Neural progenitor cell (in vitro differentiated cells): ENCODE measurements around the gene SFPQ. TPM values are rescaled to one million over a fixed set of nuclear protein-coding genes. Genes with fewer than 3 reads are reported as not detected.
A peak's percentile ranks its signal among the peaks of the same experiment; 100 is the strongest.

ENCODE experiments used
- DNase-seq: peaks from one replicate; pipeline ENCODE4 v3.0.0-alpha.2; 2016; ENCODE audit warnings: low spot score
- H2AFZ ChIP-seq: fragments of 200-600 bp; sonication (generic); replicated peaks from 2 replicates; pipeline ENCODE4 v1.6.1; 2016; ENCODE audit warnings: antibody characterized with exemption
- H3F3A ChIP-seq: fragments of 200-600 bp; sonication (generic); 2 replicates; pipeline ENCODE4 v1.6.1; 2016; ENCODE audit warnings: antibody characterized with exemption, low read depth
- H3K27ac ChIP-seq: fragments of 200-600 bp; sonication (generic); 2 replicates; pipeline ENCODE4 v1.5.1; 2016; ENCODE audit warnings: mild to moderate bottlenecking
- H3K27me3 ChIP-seq: fragments of 200-600 bp; sonication (generic); 2 replicates; pipeline ENCODE4 v1.6.1; 2016; ENCODE audit warnings: mild to moderate bottlenecking, moderate library complexity
- H3K36me3 ChIP-seq: fragments of 200-600 bp; sonication (generic); 2 replicates; pipeline ENCODE4 v1.5.1; 2016
- H3K4me1 ChIP-seq: fragments of 200-600 bp; sonication (generic); 2 replicates; pipeline ENCODE4 v1.6.1; 2016; ENCODE audit warnings: mixed run types
- H3K4me2 ChIP-seq: fragments of 200-600 bp; sonication (generic); 2 replicates; pipeline ENCODE4 v1.6.1; 2016
- H3K4me3 ChIP-seq: fragments of 200-600 bp; sonication (generic); 2 replicates; pipeline ENCODE4 v1.5.1; 2016
- H3K79me2 ChIP-seq: fragments of 200-600 bp; sonication (generic); 2 replicates; pipeline ENCODE4 v1.6.1; 2016; ENCODE audit warnings: low read depth
- H3K9ac ChIP-seq: fragments of 200-600 bp; sonication (generic); 2 replicates; pipeline ENCODE4 v1.6.1; 2016
- H3K9me3 ChIP-seq: fragments of 200-600 bp; sonication (generic); 2 replicates; pipeline ENCODE4 v1.5.1; 2016; ENCODE audit warnings: low read depth
- H4K20me1 ChIP-seq: fragments of 200-600 bp; sonication (generic); 2 replicates; pipeline ENCODE4 v1.6.1; 2016; ENCODE audit warnings: low read depth
- H3K27ac Mint-ChIP-seq: 3 replicates; pipeline ENCODE4 v1.8.0; 2021; ENCODE audit warnings: mixed read lengths
- H3K27me3 Mint-ChIP-seq: 2 replicates; pipeline ENCODE4 v1.8.0; 2022; ENCODE audit warnings: low read depth, mild to moderate bottlenecking, inconsistent platforms, moderate library complexity, mixed read lengths; ENCODE audit not compliant: insufficient read depth
- H3K36me3 Mint-ChIP-seq: 3 replicates; pipeline ENCODE4 v1.8.0; 2021; ENCODE audit warnings: mixed read lengths
- H3K4me1 Mint-ChIP-seq: 3 replicates; pipeline ENCODE4 v1.8.0; 2021; ENCODE audit warnings: mixed read lengths
- H3K4me3 Mint-ChIP-seq: 3 replicates; pipeline ENCODE4 v1.8.0; 2021; ENCODE audit warnings: mild to moderate bottlenecking, moderate library complexity, mixed read lengths
- H3K9me3 Mint-ChIP-seq: 3 replicates; pipeline ENCODE4 v1.8.0; 2020; ENCODE audit warnings: mixed read lengths
- CTCF ChIP-seq: fragments of 200-600 bp; sonication (generic); IDR thresholded peaks from 2 replicates; pipeline ENCODE4 v1.5.1; 2017; ENCODE audit warnings: antibody characterized with exemption, mild to moderate bottlenecking
- EZH2 ChIP-seq: fragments of 200-600 bp; sonication (generic); IDR thresholded peaks from 2 replicates; pipeline ENCODE4 v1.6.1; 2017; ENCODE audit warnings: antibody characterized with exemption, mild to moderate bottlenecking, moderate library complexity
- EZH2phosphoT487 ChIP-seq: fragments of 200-600 bp; sonication (generic); IDR thresholded peaks from 2 replicates; pipeline ENCODE4 v1.6.1; 2017; ENCODE audit warnings: antibody characterized with exemption
- total RNA-seq: library from RNA; depleted of rRNA; stranded (reverse); fragments of >200 nt; gene quantifications from 2 replicates; pipeline ENCODE4 v1.2.3, GENCODE V29; 2015; ENCODE audit warnings: low replicate concordance

Gene SFPQ
- total RNA-seq, 1 donor from 2014 or later, result 438 TPM

DNA sequence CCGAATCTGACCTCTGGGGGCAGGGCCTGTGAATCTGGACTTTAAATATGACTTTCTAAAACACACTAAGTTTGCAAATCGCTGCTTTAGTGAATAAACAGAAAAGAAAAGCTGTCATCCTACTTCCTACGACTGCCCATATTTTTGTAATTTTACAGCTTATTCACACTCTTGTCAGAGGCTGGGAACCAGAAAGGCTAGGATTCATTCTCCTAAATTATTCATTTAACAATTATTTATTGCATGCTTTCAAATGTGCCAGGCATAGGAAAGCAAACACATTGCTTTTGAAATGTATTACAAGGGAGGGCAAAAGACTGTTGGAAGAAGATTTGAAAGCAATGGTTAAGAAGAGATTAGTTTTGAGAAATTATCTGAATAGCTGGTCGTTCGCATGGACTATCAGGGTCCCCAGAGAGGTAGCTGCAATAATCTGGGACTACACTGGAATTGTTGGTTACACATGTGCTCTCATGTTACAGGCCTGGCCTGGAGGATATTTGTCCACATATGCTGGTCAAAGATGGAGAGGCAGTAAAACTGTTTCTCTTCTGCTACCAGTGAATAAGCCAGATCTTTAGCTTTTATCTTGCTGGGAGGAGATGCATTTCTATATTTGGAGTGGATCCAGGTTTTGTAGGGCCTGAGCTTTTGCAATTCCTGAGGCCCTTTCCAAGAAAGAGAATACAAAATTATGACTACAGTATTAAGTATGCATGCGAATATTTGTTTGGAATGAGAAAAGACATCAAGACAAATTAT is 29.6 kb upstream of the SFPQ start:
- no peaks in the 10 kb centered on the region for H3K79me2 ChIP-seq
- no peak overlapping the region for H3K9ac ChIP-seq
- no peaks in the 10 kb centered on the region for H3K27me3 ChIP-seq
- H3K9me3 ChIP-seq, result no peaks in the 10 kb centered on the region
- Mint-ChIP-seq H3K4me1 (peaks cover 6% of the 10 kb centered on the region), H3K36me3 (no peaks in the 10 kb centered on the region), H3K4me3 (no peak overlapping the region), H3K9me3 (no peaks in the 10 kb centered on the region), H3K27me3 (peaks cover 2% of the 10 kb centered on the region), H3K27ac (no peak overlapping the region)
- TF ChIP-seq CTCF (no peak), EZH2 (no peak), EZH2phosphoT487 (no peak)
- DNase-seq, result no peak
- no peaks in the 10 kb centered on the region for H3K36me3 ChIP-seq
- H3F3A ChIP-seq, result no peaks in the 10 kb centered on the region
- no peak overlapping the region for H3K4me3 ChIP-seq
- no peak overlapping the region for H3K27ac ChIP-seq
- H4K20me1 ChIP-seq, result no peaks in the 10 kb centered on the region
- H2AFZ ChIP-seq, result peak overlapping the region; percentile 63
- H3K4me2 ChIP-seq, result no peak overlapping the region
- H3K4me1 ChIP-seq, result no peaks in the 10 kb centered on the region

DNA sequence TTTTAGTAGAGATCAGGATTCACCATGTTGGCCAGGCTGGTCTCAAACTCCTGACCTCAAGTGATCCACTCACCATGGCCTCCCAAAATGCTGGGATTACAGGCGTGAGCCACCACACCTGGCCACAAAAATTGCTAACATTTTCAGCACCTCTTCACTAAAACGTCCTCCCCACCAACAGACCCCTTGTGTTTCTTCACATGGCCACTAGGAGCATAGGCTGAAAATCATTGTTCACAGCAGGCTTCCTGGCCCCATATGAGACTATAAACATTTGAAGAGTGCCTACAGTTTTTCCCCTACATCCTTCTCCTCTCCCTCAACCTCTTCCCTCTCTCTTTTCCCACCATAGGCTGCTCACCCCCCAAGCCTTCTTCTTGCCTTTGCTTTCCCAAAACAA is 28.0 kb upstream of the SFPQ start:
- no peak overlapping the region for H3K27ac Mint-ChIP-seq
- TF ChIP-seq EZH2, result no peak
- no peak for TF ChIP-seq EZH2phosphoT487
- peak; percentile 56 for TF ChIP-seq CTCF
- Histone ChIP-seq H3K9ac (no peak overlapping the region), H3K4me2 (no peak overlapping the region), H3K4me3 (no peak overlapping the region), H3K79me2 (no peaks in the 10 kb centered on the region), H3K36me3 (no peaks in the 10 kb centered on the region), H3K27ac (no peak overlapping the region), H4K20me1 (no peaks in the 10 kb centered on the region), H3F3A (no peaks in the 10 kb centered on the region), H3K9me3 (no peaks in the 10 kb centered on the region), H3K4me1 (no peaks in the 10 kb centered on the region), H2AFZ (peak overlapping the region; percentile 63), H3K27me3 (no peaks in the 10 kb centered on the region)
- H3K36me3 Mint-ChIP-seq, result no peaks in the 10 kb centered on the region
- H3K4me3 Mint-ChIP-seq, result no peak overlapping the region
- H3K9me3 Mint-ChIP-seq, result no peaks in the 10 kb centered on the region
- H3K4me1 Mint-ChIP-seq, result peaks cover 6% of the 10 kb centered on the region
- DNase-seq, result peak; percentile 41
- H3K27me3 Mint-ChIP-seq, result peaks cover 2% of the 10 kb centered on the region

GRCh38 chr1:35215346-35215745 is 22.4 kb upstream of the SFPQ start:
- Histone ChIP-seq H3K4me3 (no peak overlapping the region), H3F3A (peaks cover 8% of the 10 kb centered on the region), H3K9ac (no peak overlapping the region), H3K27me3 (no peaks in the 10 kb centered on the region), H2AFZ (no peak overlapping the region), H3K9me3 (no peaks in the 10 kb centered on the region), H3K36me3 (no peaks in the 10 kb centered on the region), H3K4me1 (peaks cover 9% of the 10 kb centered on the region), H3K79me2 (no peaks in the 10 kb centered on the region), H3K4me2 (no peak overlapping the region), H4K20me1 (no peaks in the 10 kb centered on the region), H3K27ac (no peak overlapping the region)
- H3K4me1 Mint-ChIP-seq, result peaks cover 11% of the 10 kb centered on the region
- TF ChIP-seq CTCF, result no peak
- no peak for TF ChIP-seq EZH2phosphoT487
- no peak for TF ChIP-seq EZH2
- H3K36me3 Mint-ChIP-seq, result no peaks in the 10 kb centered on the region
- H3K9me3 Mint-ChIP-seq, result no peaks in the 10 kb centered on the region
- H3K27me3 Mint-ChIP-seq, result peaks cover 3% of the 10 kb centered on the region
- H3K27ac Mint-ChIP-seq, result no peak overlapping the region
- no peak for DNase-seq
- H3K4me3 Mint-ChIP-seq, result no peak overlapping the region
